PFSK-1 (cell line): ENCODE results near the gene RANBP10.

Experiments used
- POLR2AphosphoS5 ChIP-seq: IDR thresholded peaks from 2 replicates; pipeline ENCODE4 v1.6.1; 2012; ENCODE audit warnings: low read depth, mild to moderate bottlenecking, control low read depth, low read length, moderate library complexity
- TF ChIP-seq, protein P1 (sequence below), 2 experiments: IDR thresholded peaks; 2 replicates each; pipeline versions ENCODE4 v1.6.1 to v1.8.0; 2011 to 2012; ENCODE audit warnings: low read depth in 2 of 2, low read length in 2 of 2, control low read depth in 1 of 2, inconsistent platforms in 1 of 2, mild to moderate bottlenecking in 1 of 2, moderate library complexity in 1 of 2; ENCODE audit not compliant: insufficient read depth in 1 of 2

- TF ChIP-seq, protein P1, sequence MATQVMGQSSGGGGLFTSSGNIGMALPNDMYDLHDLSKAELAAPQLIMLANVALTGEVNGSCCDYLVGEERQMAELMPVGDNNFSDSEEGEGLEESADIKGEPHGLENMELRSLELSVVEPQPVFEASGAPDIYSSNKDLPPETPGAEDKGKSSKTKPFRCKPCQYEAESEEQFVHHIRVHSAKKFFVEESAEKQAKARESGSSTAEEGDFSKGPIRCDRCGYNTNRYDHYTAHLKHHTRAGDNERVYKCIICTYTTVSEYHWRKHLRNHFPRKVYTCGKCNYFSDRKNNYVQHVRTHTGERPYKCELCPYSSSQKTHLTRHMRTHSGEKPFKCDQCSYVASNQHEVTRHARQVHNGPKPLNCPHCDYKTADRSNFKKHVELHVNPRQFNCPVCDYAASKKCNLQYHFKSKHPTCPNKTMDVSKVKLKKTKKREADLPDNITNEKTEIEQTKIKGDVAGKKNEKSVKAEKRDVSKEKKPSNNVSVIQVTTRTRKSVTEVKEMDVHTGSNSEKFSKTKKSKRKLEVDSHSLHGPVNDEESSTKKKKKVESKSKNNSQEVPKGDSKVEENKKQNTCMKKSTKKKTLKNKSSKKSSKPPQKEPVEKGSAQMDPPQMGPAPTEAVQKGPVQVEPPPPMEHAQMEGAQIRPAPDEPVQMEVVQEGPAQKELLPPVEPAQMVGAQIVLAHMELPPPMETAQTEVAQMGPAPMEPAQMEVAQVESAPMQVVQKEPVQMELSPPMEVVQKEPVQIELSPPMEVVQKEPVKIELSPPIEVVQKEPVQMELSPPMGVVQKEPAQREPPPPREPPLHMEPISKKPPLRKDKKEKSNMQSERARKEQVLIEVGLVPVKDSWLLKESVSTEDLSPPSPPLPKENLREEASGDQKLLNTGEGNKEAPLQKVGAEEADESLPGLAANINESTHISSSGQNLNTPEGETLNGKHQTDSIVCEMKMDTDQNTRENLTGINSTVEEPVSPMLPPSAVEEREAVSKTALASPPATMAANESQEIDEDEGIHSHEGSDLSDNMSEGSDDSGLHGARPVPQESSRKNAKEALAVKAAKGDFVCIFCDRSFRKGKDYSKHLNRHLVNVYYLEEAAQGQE (IDR thresholded peaks at IDR 0.05; ENCODE audit: insufficient read depth in 1 of 2, low read depth in 2 of 2, low read length in 2 of 2): no peak
- TF ChIP-seq POLR2AphosphoS5: no peak
These were observed 72.5 kb downstream of the RANBP10 start for GRCh38 chr16:67733734-67734470.
